ACHN (cell line): ENCODE measurements around the gene EID2B.
A peak's percentile ranks its signal among the peaks of the same experiment; 100 is the strongest.

Experiments
- DNase-seq: peaks from one replicate; pipeline ENCODE4 v3.0.0-alpha.2; 2015
- in situ Hi-C: cut with HindIII; loops from 2 replicates; pipeline ENCODE4 v1.10.0; 2017; ENCODE audit warnings: low sequenced_read_pairs, low pct_ligation_motif_present, low pct_unique_long_range_greater_than_20kb

The EID2B gene

DNA sequence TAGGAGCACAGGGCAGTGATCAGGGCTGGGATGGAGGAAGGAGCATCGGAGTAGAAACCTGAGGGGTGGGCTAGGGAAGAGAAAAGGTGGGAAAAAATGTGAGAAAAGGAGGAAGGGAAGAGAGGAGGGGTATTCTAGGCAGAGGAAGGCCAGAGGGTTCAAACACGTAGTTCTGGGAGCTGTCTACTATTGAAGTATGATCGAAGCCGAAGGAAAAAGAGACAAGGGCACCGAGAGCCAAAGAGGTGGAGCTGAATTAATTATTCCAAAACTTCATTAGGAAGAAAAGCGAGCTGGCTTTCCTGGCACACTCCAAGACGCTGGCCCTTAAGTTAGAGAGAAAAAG is 26.1 kb downstream of the EID2B start:
- in situ Hi-C loops: no loop called here
- no peak for DNase-seq

DNA sequence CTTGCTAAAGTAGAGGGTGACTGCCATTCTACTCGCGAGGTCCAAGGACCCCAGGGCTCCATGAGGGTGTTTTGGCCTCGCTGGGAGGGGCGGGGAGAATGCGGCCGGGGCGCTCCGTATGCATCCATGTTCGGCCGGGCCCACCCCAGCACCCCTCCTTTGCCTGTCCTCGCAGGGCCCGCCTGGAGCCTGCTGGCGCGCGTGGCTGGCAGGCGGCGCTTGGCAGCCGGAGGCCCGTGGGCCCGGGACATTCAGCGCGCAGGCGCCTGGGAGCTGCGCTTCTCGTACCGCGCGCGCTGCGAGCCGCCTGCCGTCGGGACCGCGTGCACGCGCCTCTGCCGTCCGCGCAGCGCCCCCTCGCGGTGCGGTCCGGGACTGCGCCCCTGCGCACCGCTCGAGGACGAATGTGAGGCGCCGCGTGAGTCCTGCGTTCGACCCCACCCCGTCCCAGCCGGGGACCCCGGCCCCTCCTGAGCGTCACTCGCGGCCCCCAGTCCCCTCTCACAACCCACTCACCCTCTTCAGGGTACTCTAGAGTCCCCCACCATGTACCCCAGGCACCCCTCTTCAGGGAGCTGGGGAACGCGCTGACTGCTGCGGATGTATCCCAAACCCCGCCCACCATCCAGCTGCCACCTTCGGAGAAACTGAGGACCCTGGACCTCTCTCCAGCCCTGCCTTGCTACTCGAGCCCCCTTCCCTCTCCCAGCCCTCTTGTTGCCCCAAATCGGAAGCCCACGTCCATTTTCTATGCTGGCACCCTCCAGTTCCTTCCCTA is 29.8 kb downstream of the EID2B start:
- DNase-seq: no peak
- in situ Hi-C loops: no loop called here

DNA sequence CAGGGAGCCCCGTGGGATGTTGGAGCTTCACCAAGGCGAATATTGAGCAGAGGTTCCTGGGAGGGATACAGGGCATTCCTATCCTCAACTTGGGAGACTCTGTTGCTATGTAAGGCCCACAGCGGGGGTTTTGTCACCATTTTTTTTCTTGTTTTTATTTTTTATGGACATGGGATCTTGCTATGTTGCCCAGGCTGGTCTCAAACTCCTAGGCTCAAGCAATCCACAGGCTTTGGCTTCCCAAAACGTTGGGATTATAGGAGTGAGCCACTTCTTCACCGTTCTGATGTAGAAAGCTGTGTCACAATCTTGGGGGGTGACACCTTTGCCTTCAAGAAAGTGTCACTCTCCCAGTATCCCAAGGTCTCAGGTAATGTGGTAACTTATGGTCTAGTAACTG is 31.3 kb downstream of the EID2B start:
- no peak for DNase-seq
- in situ Hi-C loops: no loop called here

DNA sequence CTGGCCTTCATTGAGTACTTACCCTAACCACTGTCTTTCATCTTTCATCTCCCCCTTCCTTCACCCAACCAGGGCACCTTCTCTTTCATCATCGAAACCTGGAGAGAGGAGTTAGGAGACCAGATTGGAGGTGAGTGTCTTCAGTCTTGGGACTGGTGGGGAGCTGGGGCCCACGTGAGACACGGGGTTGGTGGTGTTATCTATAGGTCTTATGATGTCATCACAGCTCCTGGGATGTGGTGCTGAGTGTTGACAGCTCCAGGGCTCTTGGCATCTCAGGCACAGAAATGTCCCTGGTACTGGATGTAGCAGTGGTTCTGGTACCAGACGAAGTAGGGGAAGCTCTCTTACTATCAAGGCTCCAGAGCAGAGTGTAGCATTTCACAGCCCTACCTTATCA is 32.1 kb downstream of the EID2B start:
- DNase-seq: no peak
- in situ Hi-C loops: no loop called here

DNA sequence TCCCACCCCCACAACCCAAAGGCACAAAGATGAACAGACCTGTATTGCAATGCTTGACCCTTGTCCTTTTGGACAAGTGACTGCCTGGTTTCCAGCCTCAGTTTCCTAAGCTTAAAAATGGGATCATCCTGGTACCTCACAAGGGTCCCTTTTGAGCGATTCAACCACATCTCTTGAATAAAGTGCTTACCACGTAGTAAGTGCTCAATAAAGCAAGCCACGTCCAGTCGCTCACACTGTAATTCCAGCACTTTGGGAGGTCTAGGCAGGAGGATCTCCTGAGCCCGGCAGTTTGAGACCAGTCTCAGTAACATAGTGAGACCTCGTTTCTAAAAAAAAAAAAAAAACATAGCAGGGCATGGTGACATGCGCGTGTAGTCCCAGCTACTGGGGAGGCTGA is 32.7 kb downstream of the EID2B start:
- in situ Hi-C loops: no loop called here
- DNase-seq: no peak

DNA sequence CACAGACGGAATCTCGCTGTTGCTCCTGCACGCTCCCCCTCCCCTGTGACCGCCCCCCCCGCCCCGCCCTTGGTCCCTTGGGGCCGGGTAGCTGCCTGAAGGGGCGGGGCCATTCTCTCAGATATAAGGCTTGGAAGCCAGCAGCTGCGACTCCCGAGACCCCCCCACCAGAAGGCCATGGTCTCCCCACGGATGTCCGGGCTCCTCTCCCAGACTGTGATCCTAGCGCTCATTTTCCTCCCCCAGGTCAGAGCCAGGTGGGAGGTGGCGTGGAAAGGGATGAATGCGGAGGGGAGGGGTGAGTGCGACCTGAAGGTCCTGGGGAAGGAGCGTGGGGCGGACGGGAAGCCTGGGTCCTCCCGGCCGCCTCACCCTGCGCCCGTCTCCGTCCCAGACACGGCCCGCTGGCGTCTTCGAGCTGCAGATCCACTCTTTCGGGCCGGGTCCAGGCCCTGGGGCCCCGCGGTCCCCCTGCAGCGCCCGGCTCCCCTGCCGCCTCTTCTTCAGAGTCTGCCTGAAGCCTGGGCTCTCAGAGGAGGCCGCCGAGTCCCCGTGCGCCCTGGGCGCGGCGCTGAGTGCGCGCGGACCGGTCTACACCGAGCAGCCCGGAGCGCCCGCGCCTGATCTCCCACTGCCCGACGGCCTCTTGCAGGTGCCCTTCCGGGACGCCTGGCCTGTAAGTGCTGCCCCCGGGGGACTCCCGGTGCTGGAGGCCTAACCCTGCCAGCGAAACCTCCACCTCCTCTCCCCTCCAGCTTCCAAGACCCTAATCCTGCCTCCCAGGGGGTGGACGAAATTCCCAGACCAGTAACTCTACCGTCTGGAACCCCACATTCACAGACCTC is 33.6 kb downstream of the EID2B start, which contains the start of gene DLL3:
TSS of gene DLL3 (plus strand) at position 150 of the 845 bp plus-strand sequence. CDS start at position 178, 28 bp downstream.
- in situ Hi-C loops: no loop called here
- DNase-seq: no peak

DNA sequence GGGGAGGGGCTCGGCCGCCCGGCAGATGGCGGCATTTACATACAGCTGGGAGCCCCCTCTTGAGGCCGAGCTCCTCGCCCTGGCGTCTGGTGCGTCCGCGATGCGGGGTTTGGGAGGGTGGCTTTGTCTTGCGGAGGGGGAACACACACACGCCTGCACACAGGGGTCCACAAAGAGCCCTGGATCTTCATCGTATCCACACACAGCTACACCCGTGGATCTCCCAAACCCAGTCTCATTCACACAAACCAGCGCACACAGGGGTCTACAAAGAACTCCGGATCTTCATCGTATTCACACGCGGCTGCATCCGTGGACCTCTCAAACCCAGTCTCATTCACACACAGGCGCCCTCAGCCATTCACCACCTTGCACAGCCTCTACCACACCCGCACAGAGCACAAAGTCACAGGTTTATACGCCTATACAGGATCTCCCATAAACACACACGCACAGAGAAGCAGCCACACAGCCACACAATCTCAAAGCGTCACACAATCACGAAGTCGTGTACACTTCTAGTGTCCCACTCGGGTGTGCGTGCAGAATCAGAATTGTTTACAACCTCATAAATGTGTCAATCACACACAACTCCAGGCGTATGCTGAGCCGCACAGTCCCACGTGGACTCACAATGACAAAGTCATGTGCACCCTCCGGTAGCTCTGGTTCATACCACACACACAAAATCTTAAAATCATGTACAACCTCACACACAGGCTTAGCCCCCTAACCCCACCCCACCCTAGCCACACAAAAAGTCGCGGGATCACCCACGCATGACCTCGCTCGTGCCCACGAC is 34.5 kb downstream of the EID2B start:
- DNase-seq: peak; percentile 46
- in situ Hi-C loops: no loop called here

DNA sequence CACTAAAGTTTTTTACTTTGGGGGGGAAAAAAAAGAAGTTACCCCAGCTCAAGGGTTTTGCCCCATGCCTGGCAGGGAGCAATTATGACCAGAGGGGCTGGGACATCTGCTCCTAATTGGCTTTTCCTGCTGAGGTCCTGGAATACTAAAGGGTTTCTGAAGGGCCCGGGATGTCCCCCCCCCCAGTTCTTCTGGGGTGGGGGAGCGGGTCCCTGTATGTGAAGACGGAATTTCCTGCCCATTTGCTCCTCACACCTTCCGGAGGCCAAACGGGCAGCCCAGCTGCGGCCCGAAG is 35.0 kb downstream of the EID2B start:
- in situ Hi-C loops: no loop called here
- DNase-seq: no peak

DNA sequence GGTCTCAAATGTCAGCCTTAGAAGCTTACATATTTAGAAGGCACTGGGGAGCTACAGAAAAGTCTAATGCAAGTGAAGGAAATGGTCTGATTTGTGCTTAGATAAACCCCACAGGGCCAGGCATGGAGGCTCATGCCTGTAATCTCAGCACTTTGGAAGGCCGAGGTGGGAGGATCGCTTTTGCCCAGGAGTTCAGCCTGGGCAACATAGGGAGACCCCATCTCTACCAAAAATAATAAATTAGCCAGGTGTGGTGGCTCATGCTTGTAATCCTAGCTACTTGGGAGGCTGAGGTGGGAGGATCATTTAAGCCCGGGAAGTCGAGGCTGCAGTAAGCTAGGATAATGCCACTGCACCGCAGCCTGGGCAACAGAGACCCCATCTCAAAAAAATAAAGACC is 36.6 kb downstream of the EID2B start:
- in situ Hi-C loops: no loop called here
- DNase-seq: no peak

DNA sequence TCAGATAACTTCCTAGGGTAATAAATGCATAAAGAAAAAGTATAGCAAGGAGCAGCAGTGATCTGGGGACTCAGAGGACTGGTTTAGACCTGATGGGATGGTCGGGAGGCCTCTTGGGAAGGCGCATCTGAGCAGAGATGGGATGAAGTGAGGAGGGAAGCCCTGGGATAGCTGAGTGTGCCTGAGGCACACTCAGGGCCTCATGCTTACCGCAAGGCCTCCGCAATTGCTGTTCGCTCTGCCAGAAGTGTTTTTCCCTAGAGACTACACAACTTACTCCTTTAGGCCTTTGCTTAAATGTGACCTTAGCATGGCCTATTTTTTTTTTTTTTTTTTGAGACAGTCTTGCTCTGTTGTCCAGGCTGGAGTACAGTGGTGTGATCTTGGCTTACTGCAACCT is 38.0 kb downstream of the EID2B start:
- no peak for DNase-seq
- in situ Hi-C loops: no loop called here

DNA sequence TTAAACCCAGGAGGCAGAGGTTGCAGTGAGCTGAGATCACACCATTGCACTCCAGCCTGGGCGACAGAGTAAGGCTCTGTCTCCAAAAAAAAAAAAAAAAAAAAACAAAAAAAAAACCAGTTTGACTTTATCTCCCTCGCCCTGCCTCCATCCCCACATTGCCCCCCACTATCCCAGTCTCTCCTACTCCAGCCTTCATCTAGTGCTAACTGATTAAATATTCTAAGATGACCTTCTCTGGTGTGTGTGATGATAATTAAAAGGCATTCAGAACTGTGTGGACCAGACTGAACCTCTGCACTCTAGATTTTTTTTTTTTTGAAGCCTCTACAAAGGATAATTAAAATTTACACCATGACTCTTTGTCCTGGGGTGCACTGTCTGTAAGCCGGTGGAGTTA is 39.9 kb downstream of the EID2B start:
- no peak for DNase-seq
- in situ Hi-C loops: no loop called here

DNA sequence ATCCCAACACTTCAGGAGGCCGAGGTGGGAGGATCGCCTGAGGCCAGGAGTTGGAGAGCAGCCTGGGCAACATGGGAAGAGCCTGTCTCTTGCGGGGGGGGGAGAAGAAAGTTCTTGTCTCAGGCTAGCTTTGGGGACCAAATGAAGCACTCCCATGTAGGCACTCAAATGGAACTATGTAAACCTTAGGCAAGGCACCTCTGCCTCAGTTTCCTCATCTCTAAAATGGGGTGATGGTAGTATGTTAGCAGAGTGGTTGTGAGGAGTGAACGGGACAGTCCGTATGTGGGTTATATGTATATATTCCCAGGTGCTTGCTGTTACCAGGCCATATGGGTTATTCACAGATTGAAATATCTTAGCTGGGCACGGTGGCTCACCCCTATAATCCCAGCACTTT is 40.4 kb downstream of the EID2B start:
- in situ Hi-C loops: no loop called here

DNA sequence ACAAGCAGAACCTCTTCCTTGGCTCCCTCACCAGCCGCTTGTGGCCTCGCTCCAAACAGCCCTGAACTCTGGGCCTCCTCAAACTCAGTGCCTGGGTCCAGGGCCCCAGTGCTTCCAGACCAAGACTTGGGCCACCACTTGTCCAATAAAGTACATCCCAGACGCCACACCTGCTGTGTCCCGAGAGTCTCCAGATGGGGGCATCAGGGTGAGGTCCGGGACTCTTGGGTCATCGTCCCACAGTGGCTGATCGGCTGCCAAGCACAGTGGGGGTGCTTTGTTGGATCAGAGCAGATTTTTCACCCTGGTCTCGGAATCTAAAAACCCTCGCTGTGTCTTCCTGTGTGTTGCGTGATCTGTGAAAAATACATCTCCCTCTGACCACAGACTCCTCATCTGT is 42.9 kb downstream of the EID2B start:
- no peak for DNase-seq
- in situ Hi-C loops: no loop called here

More for the DNA sequence above, 40.4 kb downstream of the EID2B start:
- DNase-seq: no peak

DNA sequence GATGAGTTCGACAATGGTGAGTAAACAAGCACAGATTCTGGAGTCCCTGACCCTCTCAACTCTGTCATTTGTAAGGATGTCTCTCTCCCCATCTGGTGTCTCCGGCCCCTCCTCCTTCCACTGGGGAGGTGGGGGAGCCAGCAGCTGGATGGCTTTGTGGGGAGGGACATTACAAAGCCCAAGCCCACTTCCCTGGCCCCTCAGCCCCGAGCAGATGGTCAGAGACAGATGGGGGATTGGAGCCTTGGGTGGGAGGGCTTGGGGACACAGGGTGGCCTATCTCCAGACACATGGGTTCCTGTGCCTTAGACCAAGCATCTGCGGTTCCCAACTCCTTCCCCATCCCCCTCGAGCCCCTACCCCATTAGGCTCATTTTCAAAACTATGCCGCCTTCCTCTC is 49.5 kb downstream of the EID2B start:
- DNase-seq: no peak
- in situ Hi-C loops: no loop called here

DNA sequence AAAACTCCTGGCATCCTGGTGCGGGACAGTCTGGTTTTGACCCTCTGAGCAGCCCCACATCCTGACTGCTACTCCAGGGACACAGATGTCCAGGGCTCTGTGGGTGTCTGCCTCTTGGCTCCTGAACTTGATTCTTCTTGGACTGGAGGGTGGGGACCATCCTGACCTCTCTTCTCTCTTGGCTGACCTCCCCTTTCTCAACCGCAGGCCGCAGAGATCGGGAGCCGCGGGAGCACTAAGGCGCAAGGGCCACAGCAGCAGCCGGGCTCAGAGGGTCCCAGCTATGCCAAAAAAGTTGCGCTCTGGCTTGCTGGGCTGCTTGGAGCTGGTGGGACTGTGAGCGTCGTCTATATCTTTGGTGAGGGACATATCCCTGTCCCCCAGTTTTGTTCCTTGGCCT is 51.0 kb downstream of the EID2B start:
- no peak for DNase-seq
- in situ Hi-C loops: no loop called here

DNA sequence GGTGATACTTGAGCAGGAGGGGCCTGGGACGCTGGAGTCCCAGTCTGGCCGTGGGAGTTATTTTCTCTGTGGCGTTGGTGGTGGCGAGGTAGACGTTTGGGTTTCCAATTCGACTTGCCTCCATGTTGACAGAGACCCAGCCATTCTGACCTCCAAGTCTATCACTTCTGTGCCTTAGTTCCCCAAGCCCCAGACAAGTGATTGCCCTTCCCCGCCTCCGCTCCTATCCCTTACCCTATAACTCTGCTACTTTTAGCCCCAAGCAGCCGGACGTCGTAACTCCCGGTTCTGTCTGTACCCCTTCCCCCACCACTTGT is 51.5 kb downstream of the EID2B start:
- DNase-seq: no peak
- in situ Hi-C loops: no loop called here
